Transverse colon (tissue), 3 donors: Measurements from ENCODE around the gene N4BP2.

Source experiments
- CTCF ChIP-seq, 5 experiments: fragments of 200-600 bp in 3 of 5; fragments of 450-650 bp in 2 of 5; sonication (generic) in 3 of 5; IDR thresholded peaks; 1 replicate in 2 of 5; 2 replicates in 3 of 5; pipeline ENCODE4 v1.5.1; 2016 to 2017; ENCODE audit warnings: antibody characterized with exemption in 5 of 5, inconsistent platforms in 3 of 5, mild to moderate bottlenecking in 2 of 5, moderate library complexity in 1 of 5
- EP300 ChIP-seq: sonication (generic); formaldehyde crosslinking; IDR thresholded peaks from one replicate; pipeline ENCODE4 v1.6.1; 2017; ENCODE audit warnings: antibody characterized with exemption, low read depth
- POLR2A ChIP-seq: fragments of 450-650 bp; IDR thresholded peaks from one replicate; pipeline ENCODE4 v1.6.1; 2016; ENCODE audit warnings: antibody characterized with exemption, mild to moderate bottlenecking, moderate library complexity

- TF ChIP-seq CTCF (IDR thresholded peaks at IDR 0.05) (no peak), POLR2A (no peak), EP300 (no peak)
Observed at GRCh38 chr4:40182954-40183353, 126.3 kb downstream of the N4BP2 start.
